SKM-1 treated with dmso at 0.1 percent for 144 hours (cell line): Measurements from ENCODE around the gene TSTD1.

Source experiments
- DNase-seq: peaks from one replicate; lab custom pipeline; 2025; ENCODE audit not compliant: unreplicated experiment; lab: John Stamatoyannopoulos, UW

Gene TSTD1

GRCh38 chr1:161038523-161039153 lies at the start of gene TSTD1:
TSTD1 (minus strand) TSS chr1:161038964; CDS start chr1:161038889, 75 bp downstream.
- DNase-seq: no peak

GRCh38 chr1:161086457-161086856 lies 47.7 kb upstream of the TSTD1 start:
- DNase-seq: no peak

- no peak for DNase-seq
Measured at GRCh38 chr1:161085165-161085564, 46.4 kb upstream of the TSTD1 start.

- no peak for DNase-seq
Measured at GRCh38 chr1:161084597-161084988, 45.8 kb upstream of the TSTD1 start.

- peak; percentile 51 for DNase-seq
Measured at GRCh38 chr1:161083748-161084596, 45.2 kb upstream of the TSTD1 start.

GRCh38 chr1:161082996-161083747 lies 44.4 kb upstream of the TSTD1 start:
- DNase-seq: peak; percentile 93

GRCh38 chr1:161082483-161082882 lies 43.7 kb upstream of the TSTD1 start:
- no peak for DNase-seq

GRCh38 chr1:161081519-161081918 lies 42.8 kb upstream of the TSTD1 start:
- DNase-seq: no peak

GRCh38 chr1:161080441-161081405 lies 42.0 kb upstream of the TSTD1 start:
- DNase-seq: no peak

GRCh38 chr1:161079436-161080110 lies 40.8 kb upstream of the TSTD1 start:
- DNase-seq: no peak

- no peak for DNase-seq
Measured at GRCh38 chr1:161077426-161077825, 38.7 kb upstream of the TSTD1 start.

- DNase-seq: no peak
Measured at GRCh38 chr1:161076410-161076809, 37.6 kb upstream of the TSTD1 start.

- DNase-seq: no peak
Measured at GRCh38 chr1:161074676-161075368, 36.1 kb upstream of the TSTD1 start.

GRCh38 chr1:161073474-161074121 lies 34.8 kb upstream of the TSTD1 start:
- DNase-seq: no peak

- no peak for DNase-seq
Measured at GRCh38 chr1:161072751-161073449, 34.1 kb upstream of the TSTD1 start.

- DNase-seq: peak; percentile 58
Measured at GRCh38 chr1:161071886-161072371, 33.2 kb upstream of the TSTD1 start.

GRCh38 chr1:161070761-161071160 lies 32.0 kb upstream of the TSTD1 start:
- no peak for DNase-seq

GRCh38 chr1:161069731-161070270 lies 31.0 kb upstream of the TSTD1 start, which contains the start of gene ARHGAP30:
ARHGAP30 (minus strand) TSS chr1:161069891; CDS start chr1:161069624, 267 bp downstream.
- peak; percentile 98 for DNase-seq
